Kidney (tissue), 14 donors: ENCODE data around the gene MPPED1. TPM values are rescaled to one million over a fixed set of nuclear protein-coding genes. Genes with fewer than 3 reads are reported as not detected.

Experiments used
- DNase-seq, 5 donors: peaks; one replicate each; pipeline ENCODE4 v3.0.0-alpha.2; 2013 to 2020
- FAIRE-seq: peaks from 2 replicates; lab custom pipeline; 2012; peaks lifted over from hg19 to GRCh38; lab: Jason Lieb, UNC
- H3K27ac ChIP-seq, 2 donors: one replicate each; pipeline ENCODE4 v1.7.0; 2013; ENCODE audit warnings: low read depth in 2 of 2, low read length in 2 of 2, inconsistent platforms in 1 of 2
- H3K27me3 ChIP-seq: one replicate; pipeline ENCODE4 v1.7.1; 2013; ENCODE audit warnings: low read length, inconsistent platforms; ENCODE audit not compliant: control insufficient read depth, insufficient read depth
- H3K36me3 ChIP-seq, 3 donors: one replicate each; pipeline versions ENCODE4 v1.7.0 to v1.7.1; 2013; ENCODE audit warnings: low read length in 3 of 3, control low read depth in 1 of 3, inconsistent platforms in 1 of 3; ENCODE audit not compliant: insufficient read depth in 3 of 3, control insufficient read depth in 2 of 3
- H3K4me1 ChIP-seq, 3 donors: one replicate each; pipeline versions ENCODE4 v1.7.0 to v1.7.1; 2013; ENCODE audit warnings: low read length in 3 of 3, inconsistent platforms in 1 of 3, low read depth in 1 of 3; ENCODE audit not compliant: control insufficient read depth in 2 of 3, insufficient read depth in 2 of 3
- H3K4me3 ChIP-seq, 3 donors: one replicate each; pipeline versions ENCODE4 v1.7.0 to v1.8.1; 2013; ENCODE audit warnings: low read length in 3 of 3, control low read depth in 1 of 3, inconsistent platforms in 1 of 3
- H3K9ac ChIP-seq, 3 donors: one replicate each; pipeline versions ENCODE4 v1.7.0 to v1.7.1; 2013; ENCODE audit warnings: low read length in 3 of 3, control low read depth in 1 of 3, inconsistent platforms in 1 of 3
- H3K9me3 ChIP-seq, 3 donors: one replicate each; pipeline versions ENCODE4 v1.7.0 to v1.7.1; 2013; ENCODE audit warnings: low read length in 3 of 3, control low read depth in 1 of 3, inconsistent platforms in 1 of 3; ENCODE audit not compliant: control insufficient read depth in 2 of 3, insufficient read depth in 1 of 3
- intact Hi-C: fragments of 100-400 bp; cut with DNase I; formaldehyde crosslinking; loops from one replicate; pipeline ENCODE4 v1.11.1; 2022
- polyA plus RNA-seq: library from polyadenylated mRNA; stranded (reverse); fragments of 350-450 nt; fragmentation: Illumina TruSeq; extraction: RNeasy Lipid Tissue Mini Kit (QIAGEN cat#74804); gene quantifications from one replicate; pipeline ENCODE4 v1.2.3, GENCODE V29; 2014; ENCODE audit warnings: low read depth, low replicate concordance; ENCODE audit not compliant: insufficient read depth
- total RNA-seq: library from RNA; stranded (reverse); fragmentation: NEBNext Ultra II Directional; extraction: Animal tissue kit (Norgen Biotek cat#: 25700); gene quantifications from one replicate; pipeline ENCODE4 v1.2.1, GENCODE V29; 2021
- TF ChIP-seq, protein P1 (sequence below): IDR thresholded peaks from 3 replicates; pipeline ENCODE4 v1.5.1; 2012; ENCODE audit warnings: mild to moderate bottlenecking, moderate library complexity, borderline replicate concordance; ENCODE audit not compliant: insufficient read depth; ENCODE audit errors: extremely low read depth
- donor health status: control.
- donor health status: control.
- donor health status: control.
- donor health status: control.
- donor health status: control.
- donor health status: DM: yes; HTN: yes; CAD: no.
- donor health status: Normal renal cell carcinoma (clear cell type).

Gene MPPED1
- total and polyA plus RNA-seq, 2 donors from 2014 or later = not detected

DNA sequence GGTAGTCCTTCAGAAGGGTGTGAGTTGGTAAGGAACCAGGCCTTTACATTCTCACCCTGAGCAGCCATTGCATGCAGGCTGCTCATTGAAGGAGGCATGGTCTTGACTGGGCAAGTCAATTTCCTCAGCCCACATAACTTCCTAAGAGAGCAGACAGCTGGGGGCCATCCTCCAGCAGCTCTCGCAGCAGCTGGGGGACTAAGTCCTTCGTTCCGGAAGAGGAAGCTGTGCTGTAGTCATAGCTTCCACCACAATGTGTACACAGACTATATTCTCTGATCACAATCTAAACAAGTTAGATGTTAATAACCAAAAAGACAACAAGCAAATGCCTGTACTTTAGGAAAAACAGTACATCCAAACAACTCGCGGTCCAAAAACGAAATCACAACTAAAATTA lies 30.1 kb upstream of the MPPED1 start:
- TF ChIP-seq, protein P1, sequence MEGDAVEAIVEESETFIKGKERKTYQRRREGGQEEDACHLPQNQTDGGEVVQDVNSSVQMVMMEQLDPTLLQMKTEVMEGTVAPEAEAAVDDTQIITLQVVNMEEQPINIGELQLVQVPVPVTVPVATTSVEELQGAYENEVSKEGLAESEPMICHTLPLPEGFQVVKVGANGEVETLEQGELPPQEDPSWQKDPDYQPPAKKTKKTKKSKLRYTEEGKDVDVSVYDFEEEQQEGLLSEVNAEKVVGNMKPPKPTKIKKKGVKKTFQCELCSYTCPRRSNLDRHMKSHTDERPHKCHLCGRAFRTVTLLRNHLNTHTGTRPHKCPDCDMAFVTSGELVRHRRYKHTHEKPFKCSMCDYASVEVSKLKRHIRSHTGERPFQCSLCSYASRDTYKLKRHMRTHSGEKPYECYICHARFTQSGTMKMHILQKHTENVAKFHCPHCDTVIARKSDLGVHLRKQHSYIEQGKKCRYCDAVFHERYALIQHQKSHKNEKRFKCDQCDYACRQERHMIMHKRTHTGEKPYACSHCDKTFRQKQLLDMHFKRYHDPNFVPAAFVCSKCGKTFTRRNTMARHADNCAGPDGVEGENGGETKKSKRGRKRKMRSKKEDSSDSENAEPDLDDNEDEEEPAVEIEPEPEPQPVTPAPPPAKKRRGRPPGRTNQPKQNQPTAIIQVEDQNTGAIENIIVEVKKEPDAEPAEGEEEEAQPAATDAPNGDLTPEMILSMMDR = no peak
- no peaks in the 10 kb centered on the region for H3K36me3 ChIP-seq
- H3K9me3 ChIP-seq = no peaks in the 10 kb centered on the region
- H3K27me3 ChIP-seq = no peaks in the 10 kb centered on the region
- no peak overlapping the region for H3K27ac ChIP-seq
- DNase-seq (peak in 2 of 5 donors; percentile 25 to 29), FAIRE-seq (no peak)
- H3K4me1 ChIP-seq = peaks cover 5 to 10% (median 6%) of the 10 kb centered on the region in 3 donors
- no peak overlapping the region for H3K9ac ChIP-seq
- intact Hi-C loops = no loop called here
- H3K4me3 ChIP-seq = no peak overlapping the region

DNA sequence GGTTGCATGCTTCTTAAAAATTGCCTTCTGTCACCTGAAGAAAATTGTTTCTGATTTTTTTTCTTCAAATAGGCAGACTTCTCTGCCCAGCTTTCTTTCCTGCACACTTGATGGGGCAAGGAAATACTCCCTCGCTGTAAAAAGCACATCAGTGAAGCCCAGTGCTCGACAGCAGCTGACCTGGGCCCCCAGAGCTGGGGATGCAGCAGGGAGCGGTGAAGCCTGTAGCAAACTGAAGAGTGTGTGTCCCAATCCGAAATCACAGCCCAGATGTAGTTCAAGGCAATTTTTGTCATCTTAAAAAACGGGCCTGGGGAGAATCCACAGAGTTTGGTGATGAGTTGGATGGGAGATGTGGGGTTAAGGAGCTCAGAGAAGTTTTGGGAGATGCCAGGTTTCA lies 27.0 kb upstream of the MPPED1 start:
- no peak for FAIRE-seq
- peaks cover 0 to 3% (median 0%) of the 10 kb centered on the region in 3 donors for H3K4me1 ChIP-seq
- DNase-seq = peak in 1 of 5 donors; percentile 46
- intact Hi-C loops = no loop called here
- H3K27ac ChIP-seq = no peak overlapping the region
- no peak overlapping the region for H3K4me3 ChIP-seq
- H3K36me3 ChIP-seq = no peaks in the 10 kb centered on the region
- no peaks in the 10 kb centered on the region for H3K27me3 ChIP-seq
- TF ChIP-seq, protein P1 = no peak
- no peak overlapping the region for H3K9ac ChIP-seq
- no peaks in the 10 kb centered on the region for H3K9me3 ChIP-seq

DNA sequence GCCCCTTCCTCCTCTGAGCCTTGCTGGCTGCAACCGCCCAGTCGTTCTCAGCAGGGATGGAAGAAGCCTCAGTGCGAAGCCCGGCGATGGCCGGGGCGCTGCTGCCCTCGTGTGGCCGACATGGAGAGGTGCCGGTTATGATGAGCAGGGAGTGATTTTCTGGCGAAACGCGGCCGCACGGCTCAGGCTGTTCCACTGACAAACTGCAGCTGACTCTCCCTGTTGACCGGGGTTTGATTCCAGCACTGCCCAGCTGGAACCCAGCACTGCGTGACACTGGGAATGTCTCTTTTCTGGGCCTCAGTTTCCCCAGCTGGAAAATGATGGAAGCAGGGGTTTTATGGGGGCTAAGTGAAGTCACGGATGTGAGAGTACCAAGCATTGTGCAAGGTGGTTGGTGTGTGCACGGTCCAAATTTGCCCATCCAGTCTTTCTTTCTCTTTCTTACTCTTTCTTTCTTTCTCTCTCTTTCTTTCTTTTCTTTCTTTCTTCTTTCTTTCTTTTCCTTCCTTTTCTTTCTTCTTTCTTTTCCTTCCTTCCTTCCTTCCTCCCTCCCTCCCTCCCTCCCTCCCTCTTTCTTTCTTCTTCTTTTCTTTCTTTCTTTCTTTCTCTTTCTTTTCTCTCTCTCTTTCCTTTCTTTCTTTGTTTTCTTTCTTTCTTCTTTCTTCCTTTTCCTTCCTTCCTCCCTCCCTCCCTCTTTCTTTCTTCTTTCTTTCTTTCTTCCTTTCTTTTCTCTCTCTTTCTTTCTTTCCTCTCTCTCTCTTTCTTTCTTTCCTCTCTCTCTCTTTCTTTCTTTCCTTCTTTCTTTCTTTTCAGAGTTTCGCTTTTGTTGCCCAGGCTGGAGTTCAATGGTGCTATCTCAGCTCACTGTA lies 25.8 kb upstream of the MPPED1 start:
- Histone ChIP-seq H3K4me1 (peaks cover 0 to 3% (median 0%) of the 10 kb centered on the region in 3 donors), H3K27ac (no peak overlapping the region), H3K9ac (no peak overlapping the region), H3K27me3 (no peaks in the 10 kb centered on the region), H3K36me3 (no peaks in the 10 kb centered on the region), H3K4me3 (no peak overlapping the region), H3K9me3 (no peaks in the 10 kb centered on the region)
- intact Hi-C loops = no loop called here
- no peak for FAIRE-seq
- TF ChIP-seq, protein P1 = peak; percentile 74
- peak; percentile 89 to 92 (median 92) for DNase-seq
